ENCODE results near the gene ZNF689.
"Not testable (repeated sequence)": the region's sequence is repeated elsewhere in the genome, so short reads cannot be mapped to it uniquely, and the experiment has no call there.

ZNF689 gene

DNA sequence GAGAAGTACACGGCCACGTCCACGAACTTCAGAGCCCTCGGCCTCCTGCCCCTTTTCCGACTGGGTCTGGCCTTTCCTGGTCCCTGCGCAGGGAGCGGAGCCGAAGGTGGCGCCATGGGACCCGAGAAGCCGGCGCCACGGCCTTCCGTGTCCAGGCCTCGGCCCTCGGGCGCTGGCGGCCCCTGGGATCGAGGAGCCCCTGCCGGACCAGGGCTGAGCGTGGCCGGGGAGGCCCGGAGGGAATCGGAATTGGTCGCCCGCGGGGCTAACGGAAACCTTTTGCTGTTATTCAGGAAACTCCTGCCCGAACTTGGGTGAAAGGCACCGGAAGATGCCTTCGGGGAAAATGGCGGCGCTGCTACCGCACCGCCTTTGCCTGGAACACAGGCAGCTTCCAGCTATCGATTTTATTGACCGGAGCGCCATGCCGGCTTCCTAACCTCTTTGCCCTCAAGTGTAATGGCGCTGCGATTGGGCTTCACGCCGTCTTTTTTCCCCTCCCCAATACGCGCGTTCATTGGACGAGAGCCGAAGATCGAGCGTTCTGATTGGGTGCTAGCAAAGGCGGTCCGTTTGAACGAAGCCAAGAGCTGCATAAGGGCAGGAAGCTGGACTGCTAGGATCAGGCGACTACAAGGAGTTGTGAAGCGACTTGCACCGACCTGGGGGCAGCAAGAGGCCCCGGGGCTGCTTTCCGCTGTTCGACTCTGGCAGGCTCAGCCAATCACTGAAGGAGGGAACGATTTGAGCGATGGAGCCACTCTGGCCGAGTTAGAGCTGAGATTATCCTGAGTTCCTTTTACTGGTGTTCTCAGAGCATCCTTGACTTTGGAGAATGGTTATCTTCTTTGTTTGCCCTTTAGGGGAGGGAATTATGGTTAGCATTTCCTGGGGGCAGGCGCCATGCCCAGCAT, at the start of gene ZNF689:
Gene ZNF689, minus strand, starts transcription at position 464 of the 914 bp plus-strand sequence. Its CDS starts 348 bp downstream, at position 116.
- peak; percentile 90 for DNase-seq (ENCODE audit: low read depth)

DNA sequence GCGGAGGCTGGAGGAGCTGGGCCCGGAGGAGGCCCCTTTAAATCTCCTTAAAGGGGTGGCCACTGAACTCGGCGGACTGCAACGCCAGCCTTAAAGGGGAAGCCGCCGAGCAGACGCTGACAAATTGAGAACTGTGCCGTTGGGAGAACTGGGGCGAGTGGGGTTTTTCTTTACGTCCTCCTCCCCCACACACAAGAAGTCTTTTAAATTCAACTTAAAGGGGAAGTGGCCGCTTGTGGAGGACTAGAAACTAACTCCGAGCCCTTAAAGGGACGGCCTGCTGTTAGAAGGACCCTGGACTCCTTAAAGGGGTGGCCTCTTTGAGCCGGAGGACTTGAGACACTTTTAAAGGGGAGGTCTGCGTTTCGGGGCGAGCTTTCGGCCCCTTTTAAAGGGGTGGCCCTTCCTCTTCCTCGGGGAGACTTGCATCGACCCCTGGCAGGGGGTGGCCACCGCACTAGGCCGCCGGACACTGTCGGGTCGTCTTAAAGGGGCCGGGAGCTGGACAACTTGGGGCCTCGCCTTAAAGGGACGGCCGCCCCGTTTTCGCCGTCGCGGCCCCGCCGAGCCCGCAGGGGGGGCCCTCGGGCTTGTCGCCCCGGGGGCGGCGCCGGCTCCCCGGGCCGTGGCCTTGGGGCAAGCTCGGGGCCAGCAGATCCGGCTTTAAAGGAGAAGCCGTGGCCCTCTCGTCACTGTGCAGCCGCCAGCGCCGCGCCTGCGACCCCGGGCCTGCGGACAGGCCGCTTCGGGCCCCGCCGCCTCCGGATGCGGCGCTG, 48.7 kb upstream of the ZNF689 start:
- DNase-seq (ENCODE audit: low read depth): no peak

DNA sequence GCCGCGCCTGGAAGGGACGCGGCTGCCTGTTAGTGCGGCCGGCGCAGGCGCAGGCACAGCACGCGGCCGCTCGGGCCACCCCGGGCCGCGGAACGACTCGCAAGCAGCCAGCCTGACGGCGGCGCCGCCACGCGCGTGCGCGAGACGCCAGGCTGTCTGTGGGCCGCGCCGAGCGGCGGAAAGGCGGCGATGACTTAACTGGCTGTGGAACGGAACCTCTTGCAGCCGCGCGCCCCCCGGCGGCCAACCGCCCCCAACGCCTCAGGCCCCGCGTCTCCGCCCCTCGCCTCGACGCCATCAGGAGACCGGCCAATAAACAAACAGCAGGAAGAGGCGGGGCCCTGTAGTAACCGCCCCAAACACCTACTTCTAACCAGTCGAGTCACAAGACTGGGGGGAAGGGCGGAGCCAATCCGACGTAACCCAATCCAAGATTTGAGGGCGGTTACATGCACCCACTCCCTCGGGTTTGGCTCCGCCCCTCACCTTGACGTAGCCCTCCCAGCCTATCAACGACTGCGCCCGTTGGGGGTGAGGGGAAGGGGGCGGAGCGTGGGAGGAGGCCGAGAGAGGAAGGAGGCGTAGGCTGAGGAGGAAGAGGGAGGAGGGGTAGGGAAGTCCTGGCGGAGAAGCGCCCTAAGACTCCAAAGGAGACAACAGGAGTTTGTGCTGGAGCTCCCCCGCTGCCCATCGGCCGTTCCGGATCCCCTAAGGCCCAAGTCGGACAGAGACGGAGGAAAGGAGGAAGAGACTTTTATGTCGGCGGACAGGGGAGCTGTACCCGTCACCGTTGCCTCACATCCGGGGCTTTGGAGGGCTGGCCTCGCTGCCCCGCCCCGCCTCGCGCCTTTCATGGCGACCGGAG, 47.9 kb upstream of the ZNF689 start, which contains the start of gene FBRS:
Gene FBRS, plus strand, starts transcription at position 566 of the 865 bp plus-strand sequence. CDS start 1,088 bp downstream, outside the sequence.
- peak; percentile 99 for DNase-seq (ENCODE audit: low read depth)

DNA sequence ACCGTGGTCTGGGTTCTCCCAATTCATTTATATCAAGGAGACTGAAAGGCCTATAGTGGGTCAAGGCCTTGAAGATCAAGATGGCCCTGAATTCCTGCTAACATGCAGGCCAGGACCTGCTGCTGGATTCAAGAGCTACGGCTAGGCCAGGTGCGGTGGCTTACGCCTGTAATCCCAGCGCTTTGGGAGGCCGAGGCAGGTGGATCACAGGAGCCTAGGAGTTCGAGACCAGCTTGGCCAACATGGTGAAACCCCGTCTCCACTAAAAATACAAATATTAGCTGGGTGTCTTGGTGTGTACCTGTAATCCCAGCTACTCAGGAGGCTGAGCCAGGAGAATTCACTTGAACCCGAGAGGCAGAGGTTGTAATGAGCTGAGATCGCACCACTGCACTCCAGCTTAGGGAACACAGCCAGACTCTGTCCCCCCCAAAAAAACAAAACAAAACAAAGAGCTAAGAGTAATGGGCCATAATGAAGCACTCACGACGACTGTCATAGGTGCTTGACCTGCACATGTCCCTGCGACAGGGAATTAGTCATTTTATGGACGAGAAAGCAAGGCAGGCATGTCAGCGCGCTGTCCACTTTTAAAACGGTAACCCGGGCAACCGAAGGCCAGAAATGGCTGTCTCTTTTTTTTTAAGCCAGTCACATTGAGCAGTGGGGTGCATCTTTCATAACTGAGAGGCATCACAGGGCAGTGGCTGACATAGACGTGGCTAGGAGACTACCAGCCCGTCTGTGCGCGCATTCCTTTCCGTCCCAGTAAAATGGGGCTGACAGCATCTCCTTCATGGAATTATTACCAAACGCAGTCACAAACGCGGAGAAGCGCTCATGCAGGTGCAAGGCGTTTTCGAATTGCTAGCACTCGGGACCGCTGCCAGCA, 47.0 kb upstream of the ZNF689 start:
- no peak for DNase-seq (ENCODE audit: low read depth)

DNA sequence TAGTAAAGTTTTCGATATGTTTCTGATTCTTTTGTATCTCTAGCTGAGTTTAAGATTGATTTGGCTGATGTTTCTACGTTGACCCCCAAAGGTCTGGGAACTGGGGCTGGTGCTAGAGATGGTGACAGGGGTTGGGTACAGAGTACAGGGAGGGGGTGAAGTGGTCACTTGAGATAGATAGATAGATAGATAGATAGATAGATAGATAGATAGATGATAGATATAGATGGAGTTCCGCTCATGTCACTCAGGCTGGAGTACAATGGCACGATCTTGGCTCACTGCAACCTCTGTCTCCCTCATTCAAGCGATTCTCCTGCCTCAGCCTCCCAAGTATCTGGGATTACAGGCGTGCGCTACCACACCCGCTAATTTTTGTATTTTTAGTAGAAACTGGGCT, 46.2 kb upstream of the ZNF689 start:
- no peak for DNase-seq (ENCODE audit: low read depth)

DNA sequence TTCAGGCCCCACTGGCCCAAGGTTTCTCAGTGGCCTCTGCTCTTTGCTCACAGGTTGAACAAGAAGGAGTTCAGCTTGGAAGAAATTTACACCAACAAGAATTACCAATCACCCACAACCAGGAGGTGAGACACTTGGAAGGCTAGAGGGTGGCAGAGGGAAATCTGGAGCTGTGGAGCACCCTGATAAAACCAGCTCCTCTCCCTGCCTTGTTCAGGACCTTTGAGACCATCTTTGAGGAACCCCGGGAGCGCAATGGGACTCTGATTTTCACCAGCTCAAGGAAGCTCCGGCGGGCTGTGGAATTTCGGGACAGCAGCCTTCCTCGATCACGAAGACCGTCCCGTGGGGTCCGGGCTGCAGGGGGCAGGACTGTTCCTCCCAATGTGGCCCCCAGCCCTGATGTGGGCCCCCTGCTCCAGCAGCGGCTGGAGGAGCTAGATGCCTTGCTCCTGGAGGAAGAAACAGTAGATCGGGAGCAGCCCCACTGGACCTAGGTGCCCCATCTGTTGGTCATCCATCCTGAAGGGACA, 45.7 kb upstream of the ZNF689 start:
- DNase-seq (ENCODE audit: low read depth): no peak

DNA sequence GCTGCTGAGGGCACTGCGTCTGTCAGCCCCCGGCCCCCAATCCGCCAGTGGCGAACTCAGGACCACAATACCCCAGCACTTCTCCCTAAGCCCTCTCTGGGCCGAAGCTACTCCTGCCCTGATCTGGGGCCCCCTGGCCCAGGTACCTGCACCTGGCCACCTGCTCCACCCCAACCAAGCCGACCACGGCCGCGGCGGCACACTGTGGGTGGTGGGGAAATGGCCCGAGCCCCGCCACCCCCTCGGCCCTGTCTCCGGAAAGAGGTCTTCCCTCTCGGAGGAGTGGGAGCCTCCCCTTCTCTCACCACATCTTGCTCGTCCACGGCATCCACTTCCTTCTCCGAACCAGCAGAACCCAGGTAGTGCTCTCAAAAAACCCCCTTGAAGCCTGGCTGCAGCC, 44.7 kb upstream of the ZNF689 start:
- DNase-seq (ENCODE audit: low read depth): no peak

DNA sequence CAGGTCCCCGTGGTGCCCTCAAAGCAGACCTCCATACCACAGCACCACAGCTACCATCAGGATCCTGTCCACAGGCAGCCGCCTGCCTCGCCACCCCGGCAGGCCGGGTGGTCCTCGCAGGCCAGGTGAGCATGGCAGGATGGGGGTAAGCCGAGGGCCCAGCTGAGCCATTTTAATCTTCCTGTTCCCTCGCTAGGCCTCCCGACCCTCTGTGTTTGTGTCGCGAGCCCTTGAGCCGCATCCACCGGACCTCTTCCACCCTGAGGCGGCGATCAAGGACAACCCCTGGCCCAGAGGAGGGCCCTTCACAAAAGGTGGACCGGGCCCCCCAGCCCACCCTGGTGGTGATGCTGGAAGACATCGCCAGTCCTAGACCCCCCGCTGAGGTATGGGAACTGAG, 42.5 kb upstream of the ZNF689 start:
- no peak for DNase-seq (ENCODE audit: low read depth)

DNA sequence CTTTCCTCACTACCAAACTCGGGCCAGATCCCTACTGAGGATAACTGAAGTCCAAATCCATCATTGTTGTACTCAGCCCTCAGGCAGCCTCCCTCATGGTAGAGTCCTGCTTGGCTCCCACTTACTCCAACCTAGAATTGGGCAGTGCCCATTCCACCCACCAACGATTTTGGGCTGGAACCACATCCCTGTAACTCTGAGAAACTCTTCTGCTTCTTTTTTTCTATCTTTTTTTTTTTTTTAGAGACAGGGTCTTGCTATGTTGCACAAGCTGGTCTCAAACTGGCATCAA, 41.8 kb upstream of the ZNF689 start:
- no peak for DNase-seq (ENCODE audit: low read depth)

DNA sequence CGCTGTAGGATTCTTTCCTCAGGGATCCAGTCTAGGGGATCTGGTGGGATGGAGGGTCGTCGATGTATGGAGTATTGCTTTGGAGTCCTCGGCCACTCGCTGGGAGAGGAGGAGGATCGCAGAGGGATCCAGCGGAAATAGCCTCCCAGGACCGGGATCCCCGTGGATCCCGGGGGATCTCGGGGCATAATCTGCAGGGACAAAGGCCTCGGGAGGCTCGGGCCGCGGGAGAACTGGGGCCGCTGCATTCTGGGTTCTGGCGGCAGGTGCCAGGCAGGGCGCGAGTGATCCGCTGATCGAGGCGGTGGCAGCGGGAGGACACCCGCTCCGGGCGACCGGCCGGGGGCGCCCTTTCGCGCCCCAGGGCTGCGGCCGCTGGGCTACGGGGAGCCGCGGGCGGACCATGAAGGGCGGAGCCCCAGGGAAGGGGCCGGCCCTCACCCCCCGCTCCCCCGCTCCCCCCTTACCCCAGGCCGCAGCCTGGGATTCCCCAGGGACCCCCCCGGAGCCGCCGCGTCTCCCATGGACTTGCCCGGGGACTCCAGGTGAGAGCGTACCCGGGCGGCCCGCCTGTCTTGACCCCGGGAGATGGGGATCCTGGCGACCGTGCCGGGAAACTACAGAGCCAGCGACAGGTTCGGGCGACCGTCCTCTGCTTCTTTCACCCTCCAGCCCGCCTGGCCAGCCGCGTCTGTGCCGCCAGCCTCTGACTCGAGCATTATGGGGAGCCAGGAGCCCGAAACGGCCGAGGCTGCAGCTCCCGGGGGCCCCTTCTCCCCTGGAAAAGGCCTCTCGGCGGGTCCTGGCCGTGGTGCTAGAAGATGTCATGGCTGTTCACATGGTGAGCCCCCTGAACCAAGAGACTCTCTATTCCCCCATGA, 41.2 kb upstream of the ZNF689 start:
- DNase-seq (ENCODE audit: low read depth): peak; percentile 85

DNA sequence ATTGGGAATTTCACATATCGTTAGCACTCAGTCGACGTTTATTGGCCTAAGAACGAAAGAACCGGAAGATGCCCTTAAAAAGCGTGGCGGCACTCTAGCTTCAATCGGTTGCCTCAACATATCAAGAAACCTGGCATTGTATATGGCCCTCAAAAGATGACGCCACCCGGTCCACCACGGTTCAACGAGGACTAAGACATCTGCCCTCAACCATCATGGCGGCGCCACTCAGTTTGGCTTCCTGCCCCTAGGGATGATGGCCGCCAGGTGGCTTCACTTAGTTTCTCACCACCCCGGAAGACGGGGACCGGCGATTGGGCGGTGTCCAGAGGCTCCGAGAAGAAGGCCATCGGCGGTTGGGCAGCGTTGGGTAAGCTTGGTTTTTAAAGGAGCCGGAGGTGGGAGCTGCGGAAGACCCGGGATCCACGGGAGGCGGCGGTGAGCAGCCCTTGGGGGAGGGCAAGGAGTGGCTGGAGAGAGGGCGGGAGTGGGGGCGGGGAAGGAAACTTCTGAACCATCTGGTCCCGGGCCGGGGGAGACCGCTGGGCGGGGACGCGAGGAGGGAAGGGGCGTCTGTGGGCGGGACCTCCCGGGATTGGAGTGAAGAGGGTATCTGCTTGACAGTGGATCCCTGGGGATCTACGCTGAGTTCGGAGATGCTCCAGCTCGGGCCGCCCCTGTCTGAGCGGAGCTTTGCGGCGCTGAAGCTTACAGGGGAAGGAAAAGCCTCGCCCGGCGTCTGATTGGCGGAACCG, 40.4 kb upstream of the ZNF689 start, which contains the start of gene PRR14:
Gene PRR14, plus strand, starts transcription at position 592 of the 755 bp plus-strand sequence. CDS start 686 bp downstream, outside the sequence.
- peak; percentile 97 for DNase-seq (ENCODE audit: low read depth)

DNA sequence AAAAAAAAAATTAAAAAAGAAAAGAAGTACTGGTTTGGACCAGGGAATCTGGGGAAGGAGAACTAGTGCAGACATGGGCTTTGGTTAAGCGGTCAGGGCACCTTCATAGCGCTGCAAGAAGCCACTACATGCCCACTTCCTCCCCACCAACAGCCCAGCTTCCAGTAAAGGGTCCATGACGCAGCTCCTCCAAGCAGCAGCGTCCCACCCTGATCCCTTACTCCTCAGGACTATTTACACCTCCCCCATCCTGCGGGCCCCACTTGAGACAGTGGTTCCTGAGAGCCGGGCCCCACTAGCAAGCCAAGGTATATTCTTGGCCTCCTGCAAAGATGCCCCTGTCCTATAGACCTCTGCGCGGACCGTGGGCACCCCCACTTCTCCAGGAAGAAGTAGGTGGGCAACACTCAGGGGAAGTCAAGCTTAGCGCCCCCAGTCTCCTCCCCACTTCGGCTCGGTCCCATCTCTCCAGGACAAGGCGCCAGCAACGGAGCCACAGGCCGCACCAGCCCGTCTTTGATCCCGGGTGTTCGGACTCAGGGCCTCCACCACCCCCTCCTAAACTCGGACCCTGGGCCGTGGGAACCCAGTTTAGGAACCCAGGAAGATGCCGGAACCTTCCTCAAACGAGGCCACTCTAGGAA, 39.7 kb upstream of the ZNF689 start:
- no peak for DNase-seq (ENCODE audit: low read depth)

DNA sequence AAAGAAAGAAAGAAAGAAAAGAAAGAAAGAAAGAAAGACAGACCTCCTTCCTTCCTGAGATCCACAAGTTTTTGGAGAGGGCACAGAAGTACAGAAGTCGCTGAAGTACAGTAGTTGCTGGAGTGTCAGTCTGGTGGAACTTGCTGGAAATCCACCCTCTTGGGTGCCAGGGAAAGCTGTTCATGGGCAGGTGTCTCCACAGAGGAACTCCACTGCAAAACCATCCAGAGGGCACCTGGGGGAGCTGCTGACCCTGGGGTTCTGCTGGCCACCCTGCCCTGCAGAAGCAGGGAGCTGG, 37.0 kb upstream of the ZNF689 start:
- no peak for DNase-seq (ENCODE audit: low read depth)

DNA sequence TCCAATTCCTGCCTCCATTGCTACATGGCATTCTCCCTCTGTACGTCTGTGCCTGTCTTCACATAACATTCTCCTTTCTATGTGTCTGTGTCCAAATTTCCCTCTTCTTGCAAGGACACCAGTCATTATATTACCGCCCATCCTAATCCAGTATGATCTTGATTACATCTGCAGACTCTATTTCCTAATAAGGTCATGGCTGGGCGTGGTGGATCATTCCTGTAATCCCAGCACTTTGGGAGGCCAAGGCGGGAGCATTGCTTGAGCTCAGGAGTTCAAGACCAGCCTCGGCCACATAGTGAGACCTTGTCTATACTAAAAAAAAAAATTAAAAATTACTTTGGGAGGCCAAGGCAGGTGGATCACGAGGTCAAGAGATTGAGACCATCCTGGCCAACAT, 35.5 kb upstream of the ZNF689 start:
- no peak for DNase-seq (ENCODE audit: low read depth)

DNA sequence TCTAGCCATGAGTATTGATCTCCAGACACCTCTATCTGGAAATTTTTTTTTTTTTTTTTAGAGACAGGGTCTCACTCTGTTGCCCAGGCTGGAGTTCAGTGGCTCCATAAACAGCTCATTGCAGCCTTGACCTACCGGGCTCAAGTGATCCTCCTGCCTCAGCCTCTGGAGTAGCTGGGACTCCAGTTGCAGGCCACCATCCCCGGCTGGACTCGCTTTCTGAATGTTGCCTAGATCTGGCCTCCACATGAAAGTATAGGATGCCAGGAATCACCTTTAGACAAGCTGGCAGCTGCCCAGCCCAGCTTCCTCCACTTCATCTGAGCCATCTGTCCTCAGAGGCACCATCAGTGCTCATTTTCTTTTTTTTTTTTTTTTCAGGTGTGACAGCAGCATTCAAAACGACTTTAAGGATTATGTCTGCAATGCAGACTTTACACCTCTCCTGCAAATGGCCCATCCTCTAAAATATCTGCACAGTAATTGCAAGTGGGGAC, 34.2 kb upstream of the ZNF689 start:
- no peak for DNase-seq (ENCODE audit: low read depth)

DNA sequence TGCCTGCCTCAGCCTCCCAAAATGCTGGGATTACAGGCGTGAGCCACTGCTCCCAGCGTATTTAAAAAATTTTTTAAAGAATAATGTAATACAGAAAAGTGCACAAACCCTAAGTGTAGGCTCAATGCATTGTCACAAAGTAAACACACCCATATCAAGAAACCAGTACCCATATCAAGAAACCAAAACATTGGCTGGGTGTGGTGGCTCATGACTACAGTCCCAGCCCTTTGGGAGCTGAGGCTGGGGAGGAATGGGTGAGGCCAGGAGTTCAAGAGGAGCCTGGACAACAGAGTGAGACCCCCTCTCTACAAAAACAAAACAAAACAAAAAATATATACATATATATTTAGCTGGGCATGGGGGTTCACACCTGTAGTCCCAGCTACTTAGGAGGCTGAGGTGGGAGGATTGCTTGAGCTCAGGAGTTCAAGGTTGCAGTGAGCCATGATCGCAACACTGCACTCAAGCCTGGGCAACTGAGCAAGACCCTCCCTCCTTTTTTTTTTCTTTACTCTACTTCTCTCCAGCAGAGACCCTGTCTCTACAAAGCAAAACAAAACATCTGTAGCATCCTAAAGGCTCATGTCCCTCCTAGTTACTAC, 31.3 kb upstream of the ZNF689 start:
- DNase-seq (ENCODE audit: low read depth): no peak

DNA sequence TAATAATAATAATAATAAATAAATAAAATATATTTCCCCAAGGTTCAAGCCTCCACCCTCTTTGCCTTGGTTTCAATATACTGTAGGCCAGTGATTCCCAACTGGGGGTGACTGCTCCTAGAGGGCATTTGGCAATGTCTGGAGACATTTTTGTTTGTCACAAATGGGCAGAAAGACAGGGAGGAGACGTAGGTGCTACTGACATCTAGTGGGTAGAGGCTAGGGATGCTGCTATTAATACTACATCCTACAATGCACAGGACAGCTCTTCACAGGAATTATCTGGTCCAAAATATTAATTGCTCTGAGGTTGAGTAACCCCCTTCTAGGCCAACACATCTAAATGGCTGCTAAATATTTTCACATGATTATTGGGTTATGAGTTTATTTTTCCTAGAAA, 27.8 kb upstream of the ZNF689 start:
- DNase-seq (ENCODE audit: low read depth): no peak

DNA sequence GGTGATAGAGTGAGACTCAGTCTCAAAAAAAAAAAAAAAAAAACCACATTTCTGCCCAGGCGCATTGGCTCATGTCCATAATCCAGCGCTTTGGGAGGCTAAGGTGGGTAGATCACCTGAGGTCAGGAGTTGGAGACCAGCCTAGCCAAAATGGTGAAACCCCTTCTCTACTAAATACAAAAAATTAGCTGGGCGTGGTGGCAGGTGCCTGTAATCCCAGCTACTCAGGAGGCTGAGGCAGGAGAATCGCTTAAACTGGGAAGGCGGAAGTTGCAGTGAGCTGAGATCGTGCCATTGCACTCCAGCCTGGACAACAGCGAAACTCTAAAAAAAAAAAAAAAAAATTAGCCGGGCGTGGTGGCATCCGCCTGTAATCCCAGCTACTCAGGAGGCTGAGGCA, 26.9 kb upstream of the ZNF689 start:
- DNase-seq (ENCODE audit: low read depth): not testable (repeated sequence)

Measured in activated T-cell treated with anti-CD3 and anti-CD28 coated beads for 48 hours (primary cell).